Endothelial cell of umbilical vein (primary cell): ENCODE data around the gene KANK4. TPM values are rescaled to one million over a fixed set of nuclear protein-coding genes. Genes with fewer than 3 reads are reported as not detected.

Experiments used
- BruUV-seq: library from RNA; stranded (reverse); fragments of 400-500 nt; replicated peaks from 2 replicates; lab custom pipeline; 2021; lab: Mats Ljungman, UMichigan
- CTCF ChIA-PET: fragments of 300-600, 350-600 bp; sonication (Branson Sonifier 250); formaldehyde crosslinking; loops from one replicate; lab custom pipeline; 2021; ENCODE audit warnings: antibody characterized with exemption, inconsistent platforms; lab: Charles Lee
- POLR2A ChIA-PET: fragments of 300-600, 350-600 bp; sonication (Branson Sonifier 250); formaldehyde crosslinking; loops from one replicate; lab custom pipeline; 2021; ENCODE audit warnings: antibody characterized with exemption, inconsistent platforms; lab: Charles Lee
- DNase-seq: peaks from one replicate; pipeline ENCODE4 v3.0.0-alpha.2; 2011; ENCODE audit warnings: low read depth, low spot score
- FAIRE-seq: peaks from 2 replicates; lab custom pipeline; 2011; peaks lifted over from hg19 to GRCh38; lab: Jason Lieb, UNC
- H2AFZ ChIP-seq: 2 replicates; pipeline ENCODE4 v1.6.0; 2012; ENCODE audit warnings: low read depth, low read length, control low read depth, inconsistent platforms
- H3K27ac ChIP-seq: 2 replicates; pipeline ENCODE4 v1.5.1; 2011; ENCODE audit warnings: low read depth, mild to moderate bottlenecking, control low read depth, low read length, moderate library complexity; ENCODE audit not compliant: insufficient read depth
- H3K27me3 ChIP-seq, 2 experiments: 2 replicates each; pipeline versions ENCODE4 v1.6.0 to v1.6.1; 2011; ENCODE audit warnings: low read length in 2 of 2, mixed read lengths in 1 of 2; ENCODE audit not compliant: control insufficient read depth in 2 of 2, insufficient read depth in 2 of 2
- H3K36me3 ChIP-seq, 2 experiments: 2 replicates in 1 of 2; 3 replicates in 1 of 2; pipeline ENCODE4 v1.5.1; 2011; ENCODE audit warnings: low read length in 2 of 2, mild to moderate bottlenecking in 1 of 2, moderate library complexity in 1 of 2; ENCODE audit not compliant: control insufficient read depth in 2 of 2, insufficient read depth in 2 of 2; ENCODE audit errors: extremely low read depth in 1 of 2
- H3K4me1 ChIP-seq: 3 replicates; pipeline ENCODE4 v1.5.1; 2011; ENCODE audit warnings: mild to moderate bottlenecking, low read length; ENCODE audit not compliant: control insufficient read depth, insufficient read depth; ENCODE audit errors: extremely low read depth
- H3K4me2 ChIP-seq: 2 replicates; pipeline ENCODE4 v1.6.1; 2011; ENCODE audit warnings: low read length, control low read depth, mixed read lengths; ENCODE audit not compliant: insufficient read depth
- H3K4me3 ChIP-seq, 3 experiments: fragments of 200-600 bp in 1 of 3; sonication (generic), shearing (Covaris generic) in 1 of 3; replicated peaks in 1 of 3; 2 replicates each; pipeline ENCODE4 v1.5.1; 2011 to 2016; ENCODE audit warnings: control low read depth in 3 of 3, low read length in 3 of 3, mild to moderate bottlenecking in 2 of 3, inconsistent platforms in 1 of 3, low read depth in 1 of 3, moderate library complexity in 1 of 3; ENCODE audit not compliant: insufficient read depth in 1 of 3
- H3K79me2 ChIP-seq: 2 replicates; pipeline ENCODE4 v1.6.0; 2012; ENCODE audit warnings: low read length, inconsistent platforms; ENCODE audit not compliant: control insufficient read depth, insufficient read depth
- H3K9ac ChIP-seq: replicated peaks from 2 replicates; pipeline ENCODE3; 2011; ENCODE audit warnings: low read length, control low read depth; ENCODE audit not compliant: insufficient read depth; ENCODE audit errors: extremely low read depth
- H3K9me1 ChIP-seq: replicated peaks from 3 replicates; pipeline ENCODE4 v1.6.0; 2011; ENCODE audit warnings: mild to moderate bottlenecking, low read length; ENCODE audit not compliant: control insufficient read depth, insufficient read depth; ENCODE audit errors: extremely low read depth
- H3K9me3 ChIP-seq: replicated peaks from 2 replicates; pipeline ENCODE4 v1.5.1; 2012; ENCODE audit warnings: low read length, inconsistent platforms; ENCODE audit not compliant: control insufficient read depth, insufficient read depth
- H4K20me1 ChIP-seq: replicated peaks from 2 replicates; pipeline ENCODE3; 2011; ENCODE audit warnings: mild to moderate bottlenecking, low read length; ENCODE audit not compliant: control insufficient read depth, insufficient read depth; ENCODE audit errors: extremely low read depth
- CTCF ChIP-seq, 2 donors: IDR thresholded peaks; 1 replicate in 1 of 2; 2 replicates in 1 of 2; pipeline ENCODE4 v1.5.1; 2011; ENCODE audit warnings: low read length in 2 of 2, mild to moderate bottlenecking in 2 of 2, moderate library complexity in 2 of 2, control low read depth in 1 of 2, inconsistent platforms in 1 of 2, low read depth in 1 of 2; ENCODE audit not compliant: insufficient read depth in 1 of 2; ENCODE audit errors: extremely low read depth in 1 of 2
- EZH2 ChIP-seq: IDR thresholded peaks from 2 replicates; pipeline ENCODE4 v1.6.1; 2012; ENCODE audit warnings: borderline replicate concordance, low read depth, mild to moderate bottlenecking, moderate library complexity, low read length, inconsistent platforms; ENCODE audit not compliant: severe bottlenecking
- FOS ChIP-seq: IDR thresholded peaks from 2 replicates; pipeline ENCODE4 v1.6.1; 2011; ENCODE audit warnings: mild to moderate bottlenecking, low read length, moderate library complexity, borderline replicate concordance; ENCODE audit not compliant: insufficient read depth
- GATA2 ChIP-seq: IDR thresholded peaks from 2 replicates; pipeline ENCODE4 v1.7.0; 2011; ENCODE audit warnings: low read depth, mild to moderate bottlenecking, moderate library complexity, mixed read lengths, low read length; ENCODE audit not compliant: insufficient read length, insufficient read depth
- JUN ChIP-seq: IDR thresholded peaks from 2 replicates; pipeline ENCODE4 v1.6.1; 2011; ENCODE audit warnings: borderline replicate concordance, low read depth; ENCODE audit not compliant: insufficient read length, insufficient read depth
- MAX ChIP-seq: IDR thresholded peaks from 2 replicates; pipeline ENCODE4 v1.6.1; 2011; ENCODE audit not compliant: insufficient read depth, insufficient read length
- MYC ChIP-seq: IDR thresholded peaks from one replicate; pipeline ENCODE4 v1.6.1; 2011; ENCODE audit warnings: mild to moderate bottlenecking, low read depth, low read length
- POLR2A ChIP-seq: IDR thresholded peaks from 2 replicates; pipeline ENCODE4 v1.6.1; 2012; ENCODE audit warnings: low read depth, mild to moderate bottlenecking, control low read depth, low read length
- POLR2AphosphoS5 ChIP-seq: IDR thresholded peaks from 2 replicates; pipeline ENCODE4 v1.6.1; 2012; ENCODE audit warnings: low read depth, mild to moderate bottlenecking, control low read depth, low read length, moderate library complexity; ENCODE audit not compliant: insufficient read depth
- dilution Hi-C: fragments of 300-500 bp; cut with MboI; formaldehyde crosslinking; loops from one replicate; pipeline ENCODE4 v1.15.0; 2019; ENCODE audit warnings: low sequenced_read_pairs; ENCODE audit not compliant: extremely low pct_ligation_motif_present
- intact Hi-C: fragments of 100-400 bp; cut with micrococcal nuclease; formaldehyde crosslinking; loops from one replicate; pipeline ENCODE4 v1.10.0; 2022
- polyA plus RNA-seq, 4 experiments: library from polyadenylated mRNA; depleted of rRNA in 3 of 4; stranded (reverse) in 3 of 4; unstranded in 1 of 4; fragments of >200 nt; gene quantifications; 2 replicates each; pipeline versions ENCODE4 v1.2.1 to v1.2.3, GENCODE V29; 2011 to 2012; ENCODE audit warnings: missing spikeins in 1 of 4
- total RNA-seq: library from RNA; stranded (reverse); gene quantifications from 2 replicates; pipeline ENCODE4 v1.2.3, GENCODE V29; 2021

KANK4 gene
- total and polyA plus RNA-seq, 2 donors (not counting 3 experiments of a cell fraction or from before 2014, with no cell fraction given) = not detected

- Histone ChIP-seq H3K9me3 (no peaks in the 10 kb centered on the region), H3K79me2 (no peaks in the 10 kb centered on the region), H2AFZ (no peak overlapping the region), H3K9me1 (no peaks in the 10 kb centered on the region), H3K27me3 (no peaks in the 10 kb centered on the region), H3K27ac (no peak overlapping the region), H3K4me2 (no peak overlapping the region), H3K9ac (no peak overlapping the region), H3K36me3 (no peaks in the 10 kb centered on the region), H3K4me3 (no peak overlapping the region), H3K4me1 (no peaks in the 10 kb centered on the region), H4K20me1 (no peaks in the 10 kb centered on the region)
- TF ChIP-seq EZH2 = no peak
- no peak for TF ChIP-seq CTCF (IDR thresholded peaks at IDR 0.05; ENCODE audit: extremely low read depth in 1 of 2, insufficient read depth in 1 of 2, low read depth in 1 of 2, low read length in 2 of 2)
- TF ChIP-seq JUN = no peak
- TF ChIP-seq POLR2AphosphoS5 = no peak
- TF ChIP-seq GATA2 = no peak
- TF ChIP-seq MAX = no peak
- no peak for TF ChIP-seq MYC
- TF ChIP-seq FOS = no peak
- no peak for TF ChIP-seq POLR2A
- no peak for DNase-seq
- dilution Hi-C loops (no loop called here), intact Hi-C loops (no loop called here)
- no peak for FAIRE-seq
- no TSS peak for BruUV-seq
- ChIA-PET CTCF (no interaction called here), POLR2A (no interaction called here)
These were observed 90.9 kb downstream of the KANK4 start for GRCh38 chr1:62228136-62228882.
